Stimulated activated CD8-positive, alpha-beta memory T cell treated with anti-CD3 and anti-CD28 coated beads, Interleukin-12 subunit alpha, Interleukin-12 subunit beta, amount 100 ng/mL, for 4 hours (primary cell): ENCODE measurements around the gene SLC30A10.
"Not testable (repeated sequence)": the region's sequence is repeated elsewhere in the genome, so short reads cannot be mapped to it uniquely, and the experiment has no call there.

Experiments
- DNase-seq: peaks from one replicate; pipeline ENCODE4 v3.0.0-alpha.2; 2020; ENCODE audit warnings: low read depth

The SLC30A10 gene

GRCh38 chr1:219891846-219892245 is 36.5 kb downstream of the SLC30A10 start:
- DNase-seq = not testable (repeated sequence)

DNA sequence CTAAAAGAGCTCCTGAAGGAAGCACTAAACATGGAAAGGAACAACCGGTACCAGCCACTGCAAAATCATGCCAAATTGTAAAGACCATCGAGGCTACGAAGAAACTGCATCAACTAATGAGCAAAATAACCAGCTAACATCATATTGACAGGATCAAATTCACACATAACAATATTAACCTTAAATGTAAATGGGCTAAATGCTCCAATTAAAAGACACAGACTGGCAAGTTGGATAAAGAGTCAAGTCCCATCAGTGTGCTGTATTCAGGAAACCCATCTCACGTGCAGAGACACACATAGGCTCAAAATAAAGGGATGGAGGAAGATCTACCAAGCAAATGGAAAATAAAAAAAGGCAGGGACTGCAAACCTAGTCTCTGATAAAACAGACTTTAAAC is 39.7 kb downstream of the SLC30A10 start:
- not testable (repeated sequence) for DNase-seq

GRCh38 chr1:219885680-219886079 is 42.7 kb downstream of the SLC30A10 start:
- DNase-seq = no peak

- no peak for DNase-seq
Observed at GRCh38 chr1:219883400-219884332, 44.7 kb downstream of the SLC30A10 start.

GRCh38 chr1:219882755-219883154 is 45.6 kb downstream of the SLC30A10 start:
- no peak for DNase-seq

DNA sequence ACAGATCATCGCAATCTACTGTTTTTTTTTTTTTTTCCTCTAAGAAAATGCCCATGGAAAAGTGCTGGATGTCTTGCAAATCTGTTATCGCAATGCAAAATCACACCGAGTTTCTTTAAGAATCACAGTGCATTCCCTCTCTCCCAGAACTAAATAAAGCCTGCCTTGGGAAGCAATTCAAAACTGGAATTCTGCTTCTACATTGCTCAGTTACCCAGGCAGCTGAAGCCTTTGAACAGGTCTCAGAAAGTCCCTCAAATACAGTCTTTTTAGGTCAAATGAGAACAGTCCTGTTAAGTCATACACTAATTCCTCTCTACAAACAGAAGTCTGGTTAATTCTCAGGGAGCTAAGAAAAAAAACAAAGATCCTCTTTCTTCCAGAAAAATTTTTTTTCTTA is 46.3 kb downstream of the SLC30A10 start:
- DNase-seq = no peak

DNA sequence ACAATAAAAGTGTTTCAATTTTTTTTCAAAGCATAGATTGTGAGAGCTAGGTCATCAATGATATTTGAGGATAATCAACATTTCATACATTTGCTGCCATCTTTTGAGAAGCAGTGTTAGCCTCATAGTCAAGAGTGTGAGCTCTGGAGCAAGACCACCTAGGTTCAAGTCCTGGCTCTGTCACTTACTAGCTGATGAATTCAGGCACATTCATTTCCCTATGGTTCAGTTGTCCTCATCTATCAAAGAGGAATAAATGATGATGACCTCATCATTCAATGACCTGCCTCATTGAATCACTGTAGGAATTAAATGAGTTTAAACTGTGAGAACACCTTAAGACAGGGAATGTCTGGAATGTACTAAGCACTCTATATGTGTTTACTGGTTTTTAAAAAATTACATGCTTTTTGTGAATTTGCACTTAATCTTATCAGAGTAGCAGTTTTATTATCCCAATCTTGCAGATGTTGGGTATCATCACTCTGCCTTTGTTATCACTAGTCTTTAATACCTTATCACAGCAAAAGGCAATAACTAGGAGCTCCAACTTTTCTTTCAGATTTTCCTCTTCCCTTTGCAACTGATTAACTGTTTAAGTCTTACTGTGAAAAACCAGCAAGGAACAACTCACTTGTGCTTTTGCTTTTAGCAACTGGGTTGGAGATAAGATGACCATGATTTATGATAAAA is 47.4 kb downstream of the SLC30A10 start:
- no peak for DNase-seq

- DNase-seq = no peak
Observed at GRCh38 chr1:219876798-219877209, 51.6 kb downstream of the SLC30A10 start.

DNA sequence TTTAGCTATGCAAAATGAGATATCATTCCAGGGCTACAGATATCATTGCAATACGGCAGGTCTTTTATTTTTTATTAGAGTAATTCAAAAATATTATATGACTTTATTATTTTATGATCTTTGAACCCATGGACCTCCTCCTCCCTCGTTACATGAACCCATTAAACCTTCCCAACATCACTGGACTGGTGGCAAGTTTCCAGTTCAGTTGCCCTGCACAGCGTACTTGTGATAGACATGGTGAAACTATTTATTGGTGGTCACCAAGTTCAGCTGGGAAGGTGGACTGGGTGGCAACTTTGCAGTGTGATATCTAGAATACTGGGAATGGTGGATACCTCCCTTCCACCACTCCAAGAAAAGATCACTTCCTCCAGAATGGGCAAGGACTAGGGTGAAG is 52.5 kb downstream of the SLC30A10 start:
- no peak for DNase-seq

GRCh38 chr1:219872538-219872937 is 55.8 kb downstream of the SLC30A10 start:
- DNase-seq = not testable (repeated sequence)

- DNase-seq = no peak
Observed at GRCh38 chr1:219871427-219872057, 56.8 kb downstream of the SLC30A10 start.

GRCh38 chr1:219868615-219869014 is 59.7 kb downstream of the SLC30A10 start:
- not testable (repeated sequence) for DNase-seq
